Heart right ventricle (tissue), 16 donors: ENCODE data around the gene P2RY8. TPM values are rescaled to one million over a fixed set of nuclear protein-coding genes. Genes with fewer than 3 reads are reported as not detected.
A peak's percentile ranks its signal among the peaks of the same experiment; 100 is the strongest.

ENCODE experiments used
- ATAC-seq, 8 donors: fragments of 200-7000 bp; cut with Tn5 transposase; one replicate each; pipeline ENCODE4 v1.9.1; 2020; ENCODE audit warnings: mild to moderate bottlenecking in 8 of 8, moderate library complexity in 8 of 8, moderate number of reproducible peaks in 1 of 8
- DNase-seq, 2 donors: peaks; one replicate each; pipeline ENCODE4 v3.0.0-alpha.2; 2020
- H3K27ac ChIP-seq, 10 donors: fragments of 200-600 bp; sonication (generic) in 2 of 10; one replicate each; pipeline versions ENCODE4 v1.5.0 to v1.8.0; 2020 to 2022; ENCODE audit warnings: mild to moderate bottlenecking in 3 of 10
- H3K27me3 ChIP-seq, 7 donors: fragments of 200-600 bp; one replicate each; pipeline ENCODE4 v1.8.0; 2021 to 2022; ENCODE audit warnings: mild to moderate bottlenecking in 2 of 7
- H3K36me3 ChIP-seq, 9 donors: fragments of 200-600 bp; sonication (generic) in 1 of 9; one replicate each; pipeline versions ENCODE4 v1.5.0 to v1.8.0; 2020 to 2022; ENCODE audit warnings: mild to moderate bottlenecking in 2 of 9
- H3K4me1 ChIP-seq, 9 donors: fragments of 200-600 bp; sonication (generic) in 1 of 9; one replicate each; pipeline versions ENCODE4 v1.5.0 to v1.8.0; 2020 to 2022; ENCODE audit warnings: mild to moderate bottlenecking in 4 of 9
- H3K4me3 ChIP-seq, 10 donors: fragments of 200-600 bp; sonication (generic) in 2 of 10; one replicate each; pipeline versions ENCODE4 v1.5.0 to v1.8.0; 2020 to 2022; ENCODE audit warnings: mild to moderate bottlenecking in 7 of 10, moderate library complexity in 2 of 10
- H3K9me3 ChIP-seq, 11 donors: fragments of 200-600 bp in 10 of 11; sonication (generic) in 2 of 11; one replicate each; pipeline versions ENCODE4 v1.5.0 to v1.8.0; 2013 to 2022; ENCODE audit warnings: mild to moderate bottlenecking in 2 of 11, control low read depth in 1 of 11, moderate library complexity in 1 of 11
- WGBS, 2 donors: extraction: QIAGEN DNeasy Blood & Tissue Kit; methylation state at CpG; one replicate each; pipeline ENCODE4 v1.1.7; 2013; ENCODE audit warnings: inconsistent platforms in 1 of 2; 5-methylcytosine and 5-hydroxymethylcytosine counted together
- intact Hi-C, 10 donors: fragments of 100-400 bp; cut with DNase I; formaldehyde crosslinking; loops; one replicate each; pipeline versions ENCODE4 v1.11.1 to v1.14.2; 2022
- polyA plus RNA-seq, 2 donors: library from polyadenylated mRNA; stranded (reverse); fragments of 200-250 nt; gene quantifications; one replicate each; pipeline ENCODE4 v1.2.3, GENCODE V29; 2013
- total RNA-seq, 10 donors: library from RNA; stranded (reverse); fragmentation: NEBNext Ultra II Directional in 3 of 10; extraction: Animal tissue kit (Norgen Biotek cat#: 25700) in 3 of 10; gene quantifications; one replicate each; pipeline versions ENCODE4 v1.2.1 to v1.2.4, GENCODE V29; 2021 to 2023
- TF ChIP-seq, protein P1 (sequence below), 9 donors: fragments of 200-600 bp; sonication (generic) in 2 of 9; IDR thresholded peaks; one replicate each; pipeline versions ENCODE4 v1.5.0 to v1.8.0; 2021 to 2022; ENCODE audit warnings: antibody characterized with exemption in 9 of 9, mild to moderate bottlenecking in 5 of 9, moderate library complexity in 1 of 9
- donor health status: Arrhythmogenic right ventricular cardiomyopathy.
- donor health status: ischemic (EF 13 %, LVEDD 7.1; RV severe dilation, severe dysfunction).
- donor health status: healthy with polysubstance abuse.
- donor health status: DM: no; HTN: yes; CAD: no.
- donor health status: DM: no; HTN: no; CAD: no.
- donor health status: ischemic (EF 25% LVEDD 6.9; RV normal size, moderate dysfunction).
- donor health status: ischemic (EF 25% LVEDD 5.7; RV mildly dilated, moderate dysfunction).
- donor health status: healthy.
- donor health status: DM: yes; HTN: yes; CAD: no.
- donor health status: Ischemic cardiomyopathy.
- donor health status: ischemic (EF 35%, LVEDD 5.7; RV mildly dilated, moderate dysfunction).
- donor health status: nonischemic (EF 11% LVEDD 7.7; RV severe dilation, severe dysfunction).
- donor health status: DM: yes; HTN: yes; CAD: no.
- donor health status: PGD.
- donor health status: ischemic (EF 29% LVEDD 5.4; RV normal size, mild dysfunction).
- donor health status: nonischemic (EF 23%, LVEDD 6.1; RV moderate dilation, normal function).

The P2RY8 gene
- total and polyA plus RNA-seq, 12 donors, result 1.0 to 6.7 (median 4.0) TPM

DNA sequence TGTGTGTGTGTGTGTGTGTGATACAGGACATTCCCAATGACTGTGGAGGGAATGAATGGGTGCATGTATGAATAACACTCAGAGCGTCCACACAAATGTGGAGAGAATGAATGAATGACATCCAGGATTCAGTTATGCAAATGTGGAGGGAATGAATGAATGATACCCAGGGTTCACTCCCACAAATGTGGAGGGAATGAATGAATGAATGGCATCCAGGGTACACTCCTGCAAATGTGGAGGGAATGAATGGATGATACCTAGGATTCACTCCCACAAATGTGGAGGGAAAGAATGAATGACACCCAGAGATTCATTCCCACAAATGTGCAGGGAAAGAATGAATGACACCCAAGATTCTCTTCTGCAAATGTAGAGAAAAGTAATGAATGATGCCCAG is 48.2 kb downstream of the P2RY8 start:
- intact Hi-C loops, result no loop called here
- no peak for ATAC-seq
- no peak overlapping the region for H3K4me3 ChIP-seq
- DNase-seq, result no peak
- no peaks in the 10 kb centered on the region for H3K36me3 ChIP-seq
- peaks cover 0 to 20% (median 3%) of the 10 kb centered on the region in 7 donors for H3K27me3 ChIP-seq
- H3K9me3 ChIP-seq, result peaks cover 0 to 14% (median 0%) of the 10 kb centered on the region in 11 donors
- WGBS, 2 donors, result 89 to 100% methylated on average over 1 of the region's 1 CpG
- H3K4me1 ChIP-seq, result peaks cover 0 to 27% (median 12%) of the 10 kb centered on the region in 9 donors
- TF ChIP-seq, protein P1, sequence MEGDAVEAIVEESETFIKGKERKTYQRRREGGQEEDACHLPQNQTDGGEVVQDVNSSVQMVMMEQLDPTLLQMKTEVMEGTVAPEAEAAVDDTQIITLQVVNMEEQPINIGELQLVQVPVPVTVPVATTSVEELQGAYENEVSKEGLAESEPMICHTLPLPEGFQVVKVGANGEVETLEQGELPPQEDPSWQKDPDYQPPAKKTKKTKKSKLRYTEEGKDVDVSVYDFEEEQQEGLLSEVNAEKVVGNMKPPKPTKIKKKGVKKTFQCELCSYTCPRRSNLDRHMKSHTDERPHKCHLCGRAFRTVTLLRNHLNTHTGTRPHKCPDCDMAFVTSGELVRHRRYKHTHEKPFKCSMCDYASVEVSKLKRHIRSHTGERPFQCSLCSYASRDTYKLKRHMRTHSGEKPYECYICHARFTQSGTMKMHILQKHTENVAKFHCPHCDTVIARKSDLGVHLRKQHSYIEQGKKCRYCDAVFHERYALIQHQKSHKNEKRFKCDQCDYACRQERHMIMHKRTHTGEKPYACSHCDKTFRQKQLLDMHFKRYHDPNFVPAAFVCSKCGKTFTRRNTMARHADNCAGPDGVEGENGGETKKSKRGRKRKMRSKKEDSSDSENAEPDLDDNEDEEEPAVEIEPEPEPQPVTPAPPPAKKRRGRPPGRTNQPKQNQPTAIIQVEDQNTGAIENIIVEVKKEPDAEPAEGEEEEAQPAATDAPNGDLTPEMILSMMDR (IDR thresholded peaks at IDR 0.05), result no peak
- peak overlapping the region in 2 of 10 donors; percentile 15 for H3K27ac ChIP-seq

DNA sequence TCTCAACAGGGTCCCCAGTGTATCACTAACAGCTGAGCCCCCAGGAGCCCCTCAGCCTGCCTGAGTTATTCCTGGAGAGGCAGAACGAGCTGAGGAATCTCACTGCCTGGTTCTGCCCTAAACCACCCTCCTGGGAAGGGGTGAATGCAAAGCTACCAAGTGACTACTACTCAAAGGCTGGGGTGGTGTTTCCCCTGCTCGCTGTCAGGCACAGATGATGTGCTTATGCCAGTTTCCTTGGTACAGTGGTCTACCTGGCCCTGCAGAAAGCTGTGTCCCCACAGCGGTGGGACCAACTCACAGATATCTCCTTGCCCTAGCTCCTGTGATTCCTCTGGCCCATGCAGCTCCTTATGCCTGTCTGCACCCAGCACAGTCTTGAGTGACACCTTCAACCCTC is 48.8 kb downstream of the P2RY8 start:
- TF ChIP-seq, protein P1 (IDR thresholded peaks at IDR 0.05), result no peak
- peaks cover 0 to 30% (median 12%) of the 10 kb centered on the region in 9 donors for H3K4me1 ChIP-seq
- no peak overlapping the region for H3K4me3 ChIP-seq
- 74 to 84% methylated on average over 3 of the region's 3 CpGs for WGBS, 2 donors
- H3K36me3 ChIP-seq, result no peaks in the 10 kb centered on the region
- ATAC-seq (no peak), DNase-seq (no peak)
- H3K9me3 ChIP-seq, result peaks cover 0 to 14% (median 0%) of the 10 kb centered on the region in 11 donors
- H3K27me3 ChIP-seq, result peaks cover 0 to 22% (median 3%) of the 10 kb centered on the region in 7 donors
- intact Hi-C loops, result no loop called here
- peak overlapping the region in 5 of 10 donors; percentile 62 to 88 (median 84) for H3K27ac ChIP-seq

DNA sequence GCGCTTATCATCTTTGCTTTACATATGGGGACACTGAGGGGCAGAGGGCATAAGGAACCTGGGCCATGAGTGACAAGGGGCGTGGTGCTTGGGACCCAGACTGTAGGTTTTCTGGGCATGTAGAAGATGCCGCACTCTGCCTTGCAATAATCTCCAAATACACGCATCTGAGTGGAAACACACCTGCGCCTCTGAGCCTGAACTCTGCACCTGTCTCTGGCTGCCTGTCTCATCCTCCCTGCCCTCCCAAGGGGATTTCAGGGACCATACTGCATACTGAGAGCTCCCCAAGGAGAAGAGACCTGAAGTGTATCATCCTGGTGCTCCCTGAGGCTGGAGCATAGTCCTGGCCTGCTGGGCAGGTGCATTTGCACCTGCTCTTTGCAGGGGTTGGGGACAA is 49.6 kb downstream of the P2RY8 start:
- 74 to 77% methylated on average over 5 of the region's 5 CpGs for WGBS, 2 donors
- DNase-seq (no peak), ATAC-seq (no peak)
- H3K4me1 ChIP-seq, result peaks cover 0 to 32% (median 13%) of the 10 kb centered on the region in 9 donors
- H3K4me3 ChIP-seq, result no peak overlapping the region
- peaks cover 0 to 23% (median 3%) of the 10 kb centered on the region in 7 donors for H3K27me3 ChIP-seq
- H3K27ac ChIP-seq, result peak overlapping the region; percentile 54 to 88 (median 77)
- TF ChIP-seq, protein P1 (IDR thresholded peaks at IDR 0.05), result no peak
- intact Hi-C loops, result loop anchor here in 1 of 10 donors (2.0 kb wide), 1 partner anchor 25 kb away; no protein-coding TSS in a partner anchor
- H3K36me3 ChIP-seq, result no peaks in the 10 kb centered on the region
- H3K9me3 ChIP-seq, result peaks cover 0 to 12% (median 0%) of the 10 kb centered on the region in 11 donors

DNA sequence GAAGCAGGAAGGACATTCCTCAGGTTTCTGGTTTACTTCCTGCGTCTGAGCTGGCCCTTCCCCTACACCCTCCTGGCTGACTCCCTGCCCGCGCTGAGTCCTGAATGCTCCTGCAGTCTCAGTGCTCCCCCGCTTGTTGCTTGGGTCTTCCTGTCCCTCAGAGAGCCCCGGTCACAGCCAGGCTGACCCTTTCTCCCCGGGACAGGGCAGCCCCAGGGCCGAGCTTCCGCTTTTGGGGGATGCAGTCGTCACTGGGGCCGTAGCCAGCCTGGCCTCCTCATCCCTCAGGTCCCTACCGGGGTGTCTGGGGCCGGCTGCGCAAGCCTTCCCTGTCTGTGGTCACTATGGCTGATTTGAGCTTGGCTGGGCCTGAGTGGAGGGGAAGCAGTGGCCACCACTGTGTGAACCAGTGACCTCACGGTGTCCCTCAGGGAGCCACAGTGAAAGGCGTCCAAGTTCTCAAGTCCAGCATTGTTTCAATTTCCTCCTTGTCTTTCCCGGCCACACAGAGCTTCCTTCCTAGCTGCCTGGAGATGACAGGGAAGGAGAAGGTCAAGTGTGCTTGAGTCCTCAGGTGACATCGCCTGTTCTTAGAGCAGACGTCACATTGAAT is 50.1 kb downstream of the P2RY8 start:
- Histone ChIP-seq H3K4me1 (peaks cover 0 to 36% (median 14%) of the 10 kb centered on the region in 9 donors), H3K27ac (peak overlapping the region in 9 of 10 donors; percentile 73 to 89 (median 86)), H3K4me3 (peak overlapping the region in 3 of 10 donors; percentile 5 to 34 (median 31)), H3K27me3 (peaks cover 0 to 23% (median 3%) of the 10 kb centered on the region in 7 donors), H3K36me3 (no peaks in the 10 kb centered on the region), H3K9me3 (peaks cover 0 to 6% (median 0%) of the 10 kb centered on the region in 11 donors)
- intact Hi-C loops, result loop anchor here in 1 of 10 donors (2.0 kb wide), 1 partner anchor 24 kb away; no protein-coding TSS in a partner anchor
- DNase-seq (peak; percentile 62 to 83), ATAC-seq (peak; percentile 88 to 96 (median 93))
- TF ChIP-seq, protein P1 (IDR thresholded peaks at IDR 0.05), result no peak
- 38 to 45% methylated on average over 17 to 18 of the region's 18 CpGs for WGBS, 2 donors
